ENCODE data around the gene HDAC4.

The HDAC4 gene

GRCh38 chr2:239236043-239236807 lies 164.6 kb downstream of the HDAC4 start:
- H3K4me1 ChIP-seq (ENCODE audit: control insufficient read depth in 2 of 2, insufficient read depth in 2 of 2, low read length in 2 of 2): peaks cover 0 to 6% of the 10 kb centered on the region in 2 donors
- peak overlapping the region; percentile 23 to 35 for H3K27ac ChIP-seq (ENCODE audit: low read depth in 2 of 2, low read length in 2 of 2)
- H3K27me3 ChIP-seq (ENCODE audit: control insufficient read depth in 2 of 2, insufficient read depth in 2 of 2, low read length in 2 of 2): no peaks in the 10 kb centered on the region
- H3K36me3 ChIP-seq (ENCODE audit: control insufficient read depth in 2 of 2, insufficient read depth in 2 of 2, low read length in 2 of 2): no peaks in the 10 kb centered on the region
- H3K9me3 ChIP-seq (ENCODE audit: control insufficient read depth in 2 of 2, low read length in 2 of 2): no peaks in the 10 kb centered on the region
- no peak overlapping the region for H3K9ac ChIP-seq (ENCODE audit: low read depth in 1 of 2, low read length in 2 of 2)
- H3K4me3 ChIP-seq (ENCODE audit: low read length in 2 of 2): no peak overlapping the region

- peaks cover 0 to 9% of the 10 kb centered on the region in 2 donors for H3K4me1 ChIP-seq (ENCODE audit: control insufficient read depth in 2 of 2, insufficient read depth in 2 of 2, low read length in 2 of 2)
Observed at GRCh38 chr2:239235311-239235710, 165.5 kb downstream of the HDAC4 start.

GRCh38 chr2:239234191-239235175 lies 166.3 kb downstream of the HDAC4 start:
- H3K4me1 ChIP-seq (ENCODE audit: control insufficient read depth in 2 of 2, insufficient read depth in 2 of 2, low read length in 2 of 2): peaks cover 0 to 8% of the 10 kb centered on the region in 2 donors
- peak overlapping the region in 1 of 2 donors; percentile 24 for H3K27ac ChIP-seq (ENCODE audit: low read depth in 2 of 2, low read length in 2 of 2)
- H3K36me3 ChIP-seq (ENCODE audit: control insufficient read depth in 2 of 2, insufficient read depth in 2 of 2, low read length in 2 of 2): no peaks in the 10 kb centered on the region
- no peaks in the 10 kb centered on the region for H3K27me3 ChIP-seq (ENCODE audit: control insufficient read depth in 2 of 2, insufficient read depth in 2 of 2, low read length in 2 of 2)
- no peaks in the 10 kb centered on the region for H3K9me3 ChIP-seq (ENCODE audit: control insufficient read depth in 2 of 2, low read length in 2 of 2)
- H3K9ac ChIP-seq (ENCODE audit: low read depth in 1 of 2, low read length in 2 of 2): no peak overlapping the region
- no peak overlapping the region for H3K4me3 ChIP-seq (ENCODE audit: low read length in 2 of 2)

More at GRCh38 chr2:239235311-239235710, 165.5 kb downstream of the HDAC4 start:
- H3K27ac ChIP-seq (ENCODE audit: low read depth in 2 of 2, low read length in 2 of 2): no peak overlapping the region
- no peak overlapping the region for H3K4me3 ChIP-seq (ENCODE audit: low read length in 2 of 2)
- no peaks in the 10 kb centered on the region for H3K36me3 ChIP-seq (ENCODE audit: control insufficient read depth in 2 of 2, insufficient read depth in 2 of 2, low read length in 2 of 2)
- H3K27me3 ChIP-seq (ENCODE audit: control insufficient read depth in 2 of 2, insufficient read depth in 2 of 2, low read length in 2 of 2): no peaks in the 10 kb centered on the region
- no peaks in the 10 kb centered on the region for H3K9me3 ChIP-seq (ENCODE audit: control insufficient read depth in 2 of 2, low read length in 2 of 2)
- H3K9ac ChIP-seq (ENCODE audit: low read depth in 1 of 2, low read length in 2 of 2): no peak overlapping the region

- Histone ChIP-seq H3K4me1 (ENCODE audit: control insufficient read depth in 2 of 2, insufficient read depth in 2 of 2, low read length in 2 of 2) (peaks cover 0 to 2% of the 10 kb centered on the region in 2 donors), H3K4me3 (ENCODE audit: low read length in 2 of 2) (no peak overlapping the region), H3K9me3 (ENCODE audit: control insufficient read depth in 2 of 2, low read length in 2 of 2) (no peaks in the 10 kb centered on the region), H3K9ac (ENCODE audit: low read depth in 1 of 2, low read length in 2 of 2) (no peak overlapping the region), H3K27me3 (ENCODE audit: control insufficient read depth in 2 of 2, insufficient read depth in 2 of 2, low read length in 2 of 2) (no peaks in the 10 kb centered on the region), H3K27ac (ENCODE audit: low read depth in 2 of 2, low read length in 2 of 2) (no peak overlapping the region), H3K36me3 (ENCODE audit: control insufficient read depth in 2 of 2, insufficient read depth in 2 of 2, low read length in 2 of 2) (no peaks in the 10 kb centered on the region)
Observed at GRCh38 chr2:239233576-239233975, 167.2 kb downstream of the HDAC4 start.

GRCh38 chr2:239232195-239232578 lies 168.6 kb downstream of the HDAC4 start:
- H3K36me3 ChIP-seq (ENCODE audit: control insufficient read depth in 2 of 2, insufficient read depth in 2 of 2, low read length in 2 of 2): no peaks in the 10 kb centered on the region
- H3K9me3 ChIP-seq (ENCODE audit: control insufficient read depth in 2 of 2, low read length in 2 of 2): no peaks in the 10 kb centered on the region
- no peak overlapping the region for H3K4me3 ChIP-seq (ENCODE audit: low read length in 2 of 2)
- H3K27ac ChIP-seq (ENCODE audit: low read depth in 2 of 2, low read length in 2 of 2): no peak overlapping the region
- H3K27me3 ChIP-seq (ENCODE audit: control insufficient read depth in 2 of 2, insufficient read depth in 2 of 2, low read length in 2 of 2): no peaks in the 10 kb centered on the region
- H3K4me1 ChIP-seq (ENCODE audit: control insufficient read depth in 2 of 2, insufficient read depth in 2 of 2, low read length in 2 of 2): peaks cover 0 to 2% of the 10 kb centered on the region in 2 donors
- H3K9ac ChIP-seq (ENCODE audit: low read depth in 1 of 2, low read length in 2 of 2): no peak overlapping the region

GRCh38 chr2:239231231-239232194 lies 169.3 kb downstream of the HDAC4 start:
- Histone ChIP-seq H3K4me3 (ENCODE audit: low read length in 2 of 2) (peak overlapping the region in 1 of 2 donors; percentile 35), H3K36me3 (ENCODE audit: control insufficient read depth in 2 of 2, insufficient read depth in 2 of 2, low read length in 2 of 2) (no peaks in the 10 kb centered on the region), H3K27me3 (ENCODE audit: control insufficient read depth in 2 of 2, insufficient read depth in 2 of 2, low read length in 2 of 2) (no peaks in the 10 kb centered on the region), H3K9ac (ENCODE audit: low read depth in 1 of 2, low read length in 2 of 2) (no peak overlapping the region), H3K9me3 (ENCODE audit: control insufficient read depth in 2 of 2, low read length in 2 of 2) (no peaks in the 10 kb centered on the region), H3K27ac (ENCODE audit: low read depth in 2 of 2, low read length in 2 of 2) (peak overlapping the region; percentile 3 to 26), H3K4me1 (ENCODE audit: control insufficient read depth in 2 of 2, insufficient read depth in 2 of 2, low read length in 2 of 2) (peaks cover 0 to 5% of the 10 kb centered on the region in 2 donors)

GRCh38 chr2:239230318-239231052 lies 170.3 kb downstream of the HDAC4 start:
- Histone ChIP-seq H3K4me3 (ENCODE audit: low read length in 2 of 2) (peak overlapping the region in 1 of 2 donors; percentile 35), H3K4me1 (ENCODE audit: control insufficient read depth in 2 of 2, insufficient read depth in 2 of 2, low read length in 2 of 2) (peaks cover 4 to 5% of the 10 kb centered on the region in 2 donors), H3K27me3 (ENCODE audit: control insufficient read depth in 2 of 2, insufficient read depth in 2 of 2, low read length in 2 of 2) (no peaks in the 10 kb centered on the region), H3K9ac (ENCODE audit: low read depth in 1 of 2, low read length in 2 of 2) (no peak overlapping the region), H3K27ac (ENCODE audit: low read depth in 2 of 2, low read length in 2 of 2) (peak overlapping the region; percentile 5 to 14), H3K9me3 (ENCODE audit: control insufficient read depth in 2 of 2, low read length in 2 of 2) (no peaks in the 10 kb centered on the region), H3K36me3 (ENCODE audit: control insufficient read depth in 2 of 2, insufficient read depth in 2 of 2, low read length in 2 of 2) (no peaks in the 10 kb centered on the region)

- Histone ChIP-seq H3K4me1 (ENCODE audit: control insufficient read depth in 2 of 2, insufficient read depth in 2 of 2, low read length in 2 of 2) (peaks cover 6 to 7% of the 10 kb centered on the region in 2 donors), H3K27me3 (ENCODE audit: control insufficient read depth in 2 of 2, insufficient read depth in 2 of 2, low read length in 2 of 2) (no peaks in the 10 kb centered on the region), H3K27ac (ENCODE audit: low read depth in 2 of 2, low read length in 2 of 2) (no peak overlapping the region), H3K4me3 (ENCODE audit: low read length in 2 of 2) (no peak overlapping the region), H3K36me3 (ENCODE audit: control insufficient read depth in 2 of 2, insufficient read depth in 2 of 2, low read length in 2 of 2) (no peaks in the 10 kb centered on the region), H3K9me3 (ENCODE audit: control insufficient read depth in 2 of 2, low read length in 2 of 2) (no peaks in the 10 kb centered on the region), H3K9ac (ENCODE audit: low read depth in 1 of 2, low read length in 2 of 2) (no peak overlapping the region)
Observed at GRCh38 chr2:239229545-239230279, 171.1 kb downstream of the HDAC4 start.
